Adrenal gland (tissue), 12 donors: ENCODE results near the gene CCDC3. TPM values are rescaled to one million over a fixed set of nuclear protein-coding genes. Genes with fewer than 3 reads are reported as not detected.

ENCODE experiments used
- DNase-seq, 7 donors: peaks; one replicate each; pipeline ENCODE4 v3.0.0-alpha.2; 2019 to 2020
- H3K27ac ChIP-seq, 5 donors: fragments of 200-600 bp; sonication (generic) in 4 of 5; 1 replicate in 3 of 5; 2 replicates in 2 of 5; pipeline versions ENCODE4 v1.5.1 to v1.8.0; 2016 to 2020; ENCODE audit warnings: mild to moderate bottlenecking in 1 of 5
- H3K27me3 ChIP-seq: fragments of 200-600 bp; 2 replicates; pipeline ENCODE4 v1.8.0; 2021
- H3K36me3 ChIP-seq, 2 donors: fragments of 200-600 bp; replicated peaks in 1 of 2; 1 replicate in 1 of 2; 2 replicates in 1 of 2; pipeline versions ENCODE4 v1.5.1 to v1.8.0; 2018 to 2022
- H3K4me1 ChIP-seq, 2 donors: fragments of 200-600 bp; replicated peaks in 1 of 2; 1 replicate in 1 of 2; 2 replicates in 1 of 2; pipeline versions ENCODE4 v1.5.1 to v1.8.0; 2018 to 2021
- H3K4me3 ChIP-seq, 4 donors: fragments of 200-600 bp; sonication (generic) in 3 of 4; one replicate each; pipeline ENCODE4 v1.5.1; 2016 to 2018
- H3K9me3 ChIP-seq, 3 donors: fragments of 200-600 bp; sonication (generic) in 1 of 3; replicated peaks in 1 of 3; 1 replicate in 2 of 3; 2 replicates in 1 of 3; pipeline versions ENCODE4 v1.5.1 to v1.8.0; 2016 to 2021
- CTCF ChIP-seq, 6 experiments: fragments of 450-650 bp in 4 of 6; fragments of 200-600 bp in 2 of 6; sonication (generic) in 1 of 6; IDR thresholded peaks; 1 replicate in 5 of 6; 2 replicates in 1 of 6; pipeline versions ENCODE4 v1.5.1 to v1.8.0; 2016 to 2021; ENCODE audit warnings: antibody characterized with exemption in 6 of 6, mild to moderate bottlenecking in 2 of 6, moderate library complexity in 1 of 6
- POLR2A ChIP-seq, 2 donors: fragments of 450-650 bp; IDR thresholded peaks; one replicate each; pipeline ENCODE4 v1.6.1; 2017; ENCODE audit warnings: antibody characterized with exemption in 2 of 2, mild to moderate bottlenecking in 2 of 2, moderate library complexity in 1 of 2
- WGBS, 4 donors: extraction: QIAGEN DNeasy Blood & Tissue Kit in 2 of 4; methylation state at CpG; one replicate each; pipeline versions ENCODE4 v1.1.5 to v1.1.7; 2013 to 2017; 5-methylcytosine and 5-hydroxymethylcytosine counted together
- intact Hi-C, 2 donors: fragments of 100-400 bp; cut with DNase I; formaldehyde crosslinking; loops; one replicate each; pipeline versions ENCODE4 v1.14.1 to v1.15.0; 2022 to 2023
- polyA plus RNA-seq, 3 donors: library from polyadenylated mRNA; stranded (reverse); fragments of 200-250 nt in 2 of 3; fragments of 350-450 nt in 1 of 3; fragmentation: Illumina TruSeq in 1 of 3; extraction: RNeasy Lipid Tissue Mini Kit (QIAGEN cat#74804) in 1 of 3; gene quantifications; one replicate each; pipeline ENCODE4 v1.2.3, GENCODE V29; 2013 to 2014
- total RNA-seq, 9 donors: library from RNA; depleted of rRNA in 4 of 9; stranded (reverse); fragments of >200 nt in 4 of 9; fragments of 120-200 nt in 1 of 9; fragmentation: NEBNext Ultra II Directional in 1 of 9; extraction: Animal tissue kit (Norgen Biotek cat#: 25700) in 1 of 9; gene quantifications; one replicate each; pipeline versions ENCODE4 v1.1.0 to v1.2.4, GENCODE V29; 2013 to 2023
- donor health status: healthy with polysubstance abuse.
- donor health status: Bipolar disorder and iron deficiency.
- donor health status: DM: yes; HTN: yes; CAD: no.
- donor health status: DM: no; HTN: no; CAD: no.
- donor health status: DM: no; HTN: no; CAD: no.
- donor health status: DM: yes; HTN: yes; CAD: no.

Gene CCDC3
- total and polyA plus RNA-seq, 12 donors = 1.6 to 9.9 (median 5.8) TPM

- no peaks in the 10 kb centered on the region for H3K36me3 ChIP-seq
- no peak for DNase-seq
- TF ChIP-seq CTCF (IDR thresholded peaks at IDR 0.05) (no peak), POLR2A (IDR thresholded peaks at IDR 0.05) (no peak)
- intact Hi-C loops = no loop called here
- H3K9me3 ChIP-seq = no peaks in the 10 kb centered on the region
- no peaks in the 10 kb centered on the region for H3K4me1 ChIP-seq
- H3K27me3 ChIP-seq = no peaks in the 10 kb centered on the region
- no peak overlapping the region for H3K4me3 ChIP-seq
- no peak overlapping the region for H3K27ac ChIP-seq
Measured at GRCh38 chr10:12892924-12893323, 108.6 kb downstream of the CCDC3 start.

DNA sequence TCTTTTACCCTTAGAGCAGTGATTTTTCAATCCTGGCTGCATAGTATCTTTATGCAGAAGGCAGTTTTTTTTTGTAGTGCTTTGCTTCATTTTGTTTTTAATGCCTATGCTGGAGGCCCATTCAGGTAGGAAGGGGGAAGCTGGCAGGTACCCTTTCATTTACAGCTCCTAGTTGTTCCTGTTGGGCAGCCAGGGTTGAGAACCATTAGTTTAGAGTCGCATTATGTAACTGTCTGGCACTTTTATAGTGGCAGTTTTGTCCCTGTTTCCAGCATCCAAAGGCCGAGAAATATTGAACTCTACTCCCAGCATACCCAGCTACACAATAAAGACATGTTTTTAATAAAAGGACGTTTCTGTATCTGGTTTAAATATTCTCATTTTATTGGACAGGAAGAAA, 110.6 kb downstream of the CCDC3 start:
- Histone ChIP-seq H3K9me3 (no peaks in the 10 kb centered on the region), H3K4me1 (no peaks in the 10 kb centered on the region), H3K27ac (no peak overlapping the region), H3K27me3 (no peaks in the 10 kb centered on the region), H3K4me3 (no peak overlapping the region), H3K36me3 (no peaks in the 10 kb centered on the region)
- 57 to 69% (median 64%) methylated on average over 3 of the region's 3 CpGs for WGBS, 4 donors
- TF ChIP-seq POLR2A (IDR thresholded peaks at IDR 0.05) = no peak
- TF ChIP-seq CTCF (IDR thresholded peaks at IDR 0.05) = no peak
- DNase-seq = no peak
- intact Hi-C loops = no loop called here

DNA sequence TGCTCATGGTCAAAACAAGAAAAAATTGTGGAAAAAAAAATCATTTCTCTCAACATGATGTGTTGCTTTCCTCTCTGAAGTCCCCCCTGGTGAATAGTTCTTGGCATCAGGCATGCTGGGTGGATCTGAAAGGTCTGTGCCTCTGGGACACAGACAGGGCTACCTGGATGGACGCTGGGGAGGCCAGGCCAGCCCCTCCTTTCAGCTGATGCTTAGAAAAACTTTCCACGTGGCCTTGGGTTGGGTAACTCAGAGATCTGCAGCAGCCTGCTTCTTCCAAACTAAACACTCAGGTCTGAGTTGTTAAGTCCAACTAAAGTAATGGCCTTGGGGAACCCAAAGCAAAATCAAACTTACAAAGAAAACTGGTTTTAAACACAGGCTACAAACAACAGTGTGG, 113.0 kb downstream of the CCDC3 start:
- Histone ChIP-seq H3K36me3 (no peaks in the 10 kb centered on the region), H3K4me3 (no peak overlapping the region), H3K27me3 (no peaks in the 10 kb centered on the region), H3K27ac (no peak overlapping the region), H3K9me3 (no peaks in the 10 kb centered on the region), H3K4me1 (no peaks in the 10 kb centered on the region)
- DNase-seq = peak in 1 of 7 donors; percentile 23
- 29 to 50% (median 39%) methylated on average over 2 of the region's 2 CpGs for WGBS, 4 donors
- TF ChIP-seq CTCF (IDR thresholded peaks at IDR 0.05) = no peak
- no peak for TF ChIP-seq POLR2A (IDR thresholded peaks at IDR 0.05)
- intact Hi-C loops = no loop called here

- WGBS, 4 donors = 69 to 77% (median 75%) methylated on average over 3 of the region's 3 CpGs
- H3K9me3 ChIP-seq = no peaks in the 10 kb centered on the region
- no peaks in the 10 kb centered on the region for H3K4me1 ChIP-seq
- intact Hi-C loops = no loop called here
- no peak overlapping the region for H3K4me3 ChIP-seq
- TF ChIP-seq CTCF (IDR thresholded peaks at IDR 0.05) = no peak
- no peak for TF ChIP-seq POLR2A (IDR thresholded peaks at IDR 0.05)
- no peaks in the 10 kb centered on the region for H3K36me3 ChIP-seq
- peak overlapping the region in 1 of 5 donors; percentile 5 for H3K27ac ChIP-seq
- H3K27me3 ChIP-seq = no peaks in the 10 kb centered on the region
- peak in 1 of 7 donors; percentile 17 for DNase-seq
Measured at GRCh38 chr10:12887780-12888179, 113.7 kb downstream of the CCDC3 start.
